GM18520 (cell line): ENCODE results near the gene NSUN7.

Source experiments
- ATAC-seq: cut with Tn5 transposase; IDR thresholded peaks from one replicate; pipeline ENCODE4 v1.9.1; 2021; ENCODE audit not compliant: unreplicated experiment

NSUN7 gene

GRCh38 chr4:40843696-40844095, 93.9 kb downstream of the NSUN7 start:
- ATAC-seq = no peak

- ATAC-seq = no peak
These were observed 94.5 kb downstream of the NSUN7 start for GRCh38 chr4:40844261-40844660.

DNA sequence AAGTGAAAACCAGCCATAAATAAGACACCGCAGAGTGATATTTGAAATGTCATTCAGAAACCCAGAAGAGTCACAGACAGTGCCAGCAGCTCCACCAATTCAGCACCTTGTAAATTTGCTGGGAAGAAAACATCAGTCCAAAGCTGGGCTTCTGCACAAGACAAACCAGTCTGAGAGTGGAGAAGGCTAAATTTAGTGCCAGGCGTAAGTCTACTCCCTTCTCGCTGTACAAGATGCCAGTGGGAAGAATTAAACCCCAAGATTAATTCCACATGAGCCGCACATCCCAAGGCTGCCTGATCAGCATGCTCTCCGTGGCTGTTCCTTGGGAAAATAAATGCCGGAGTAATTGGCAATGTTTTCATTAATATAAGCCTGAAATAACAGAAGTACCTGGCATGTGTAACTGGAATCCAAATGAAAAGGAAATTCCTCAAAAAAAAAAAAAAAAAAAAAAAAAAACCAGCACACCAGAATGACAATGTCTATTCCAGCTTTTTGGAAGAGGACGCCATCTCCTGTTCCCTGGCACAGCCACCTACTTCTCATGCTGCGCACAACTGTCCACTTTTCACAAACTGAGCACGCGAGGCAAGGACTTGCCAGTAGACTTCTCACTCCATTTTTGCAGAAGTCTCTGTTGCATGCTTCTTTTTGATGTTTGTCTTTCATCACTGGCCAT, 95.5 kb downstream of the NSUN7 start:
- ATAC-seq = no peak

DNA sequence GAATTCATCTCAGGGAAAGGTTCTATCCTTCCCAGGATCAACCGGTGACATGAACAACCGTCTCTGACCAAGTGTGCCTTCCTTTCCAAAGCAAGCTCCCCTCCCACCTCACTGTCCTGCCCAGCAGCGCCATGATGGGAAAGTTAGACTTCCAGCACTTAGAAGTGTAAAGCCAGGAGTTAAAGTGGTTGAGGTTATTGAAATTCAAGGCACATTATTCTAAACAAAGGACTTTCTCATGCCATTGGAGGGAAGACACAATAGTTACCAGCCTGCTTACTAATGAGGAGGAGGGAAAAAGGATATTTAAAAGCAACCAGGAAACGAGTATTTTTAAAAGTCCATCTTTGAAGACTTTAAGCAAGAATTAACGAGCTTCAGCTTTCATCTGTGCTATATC, 96.8 kb downstream of the NSUN7 start:
- ATAC-seq = no peak

DNA sequence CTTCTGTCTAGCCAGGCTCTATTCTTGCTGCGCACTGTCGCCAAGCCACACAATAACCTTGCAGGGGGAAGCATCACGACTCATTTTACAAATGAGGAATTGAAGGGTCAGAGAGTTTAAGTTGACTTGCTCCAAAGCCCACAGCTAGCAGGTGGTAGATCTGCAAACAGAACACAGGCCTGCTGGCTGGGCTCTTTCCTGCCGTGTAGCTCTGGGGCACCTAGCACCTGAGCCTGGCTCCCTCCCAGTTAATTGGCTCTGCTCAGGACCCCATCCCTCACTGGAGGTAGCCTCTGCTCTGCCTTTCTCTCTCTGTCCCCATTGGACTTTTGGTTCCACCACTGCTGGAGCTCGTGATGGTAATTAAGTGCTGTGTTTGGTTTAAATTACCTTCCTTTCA, 98.5 kb downstream of the NSUN7 start:
- no peak for ATAC-seq

DNA sequence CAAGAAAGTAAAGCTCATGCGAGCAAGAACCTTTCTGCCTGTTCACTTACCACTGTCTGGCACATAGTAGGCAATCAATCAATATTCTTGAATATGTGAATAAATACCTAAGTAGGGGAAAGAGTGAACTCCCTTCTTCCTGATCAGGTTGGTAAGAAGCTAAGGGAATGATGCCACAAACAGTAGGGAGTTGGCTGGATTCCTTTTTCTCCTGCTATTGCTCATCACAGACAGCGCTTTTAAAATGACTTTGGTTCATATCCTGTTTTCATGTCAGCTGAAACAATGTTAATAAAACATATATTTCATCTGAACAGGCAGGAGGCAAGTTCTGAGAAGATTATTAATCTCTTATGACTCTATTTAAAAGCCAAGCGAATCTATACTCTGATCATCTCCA, 99.2 kb downstream of the NSUN7 start:
- no peak for ATAC-seq

GRCh38 chr4:40850496-40850895, 100.7 kb downstream of the NSUN7 start:
- ATAC-seq = no peak

DNA sequence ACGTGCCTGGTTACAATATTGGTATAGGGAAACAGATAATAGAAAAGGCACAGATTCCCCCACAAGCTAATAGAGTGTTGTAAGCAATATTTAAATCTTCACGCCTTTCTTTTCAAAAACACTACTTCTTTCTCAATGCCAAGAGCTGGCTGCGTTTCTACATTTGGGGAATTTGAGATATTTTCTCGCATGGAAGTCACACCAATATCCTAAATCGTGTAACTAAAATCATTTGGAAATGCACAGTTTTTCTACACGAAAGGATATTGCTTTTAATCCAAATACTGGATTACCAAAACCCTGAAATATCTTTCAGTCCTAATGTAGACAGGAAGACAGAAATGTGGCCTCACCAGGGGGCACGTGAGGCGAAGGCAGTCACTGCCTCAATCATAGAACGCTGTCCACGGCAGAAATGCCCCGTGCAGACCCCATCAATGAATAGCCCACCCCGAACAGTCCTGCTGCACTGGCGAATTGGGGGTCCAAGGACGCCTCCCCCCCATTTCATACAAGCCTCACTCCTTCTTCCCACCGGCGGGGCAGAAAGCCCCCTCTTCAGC, 106.6 kb downstream of the NSUN7 start:
- no peak for ATAC-seq

- peak; percentile 67 for ATAC-seq
These were observed 107.1 kb downstream of the NSUN7 start for GRCh38 chr4:40856840-40857362.

DNA sequence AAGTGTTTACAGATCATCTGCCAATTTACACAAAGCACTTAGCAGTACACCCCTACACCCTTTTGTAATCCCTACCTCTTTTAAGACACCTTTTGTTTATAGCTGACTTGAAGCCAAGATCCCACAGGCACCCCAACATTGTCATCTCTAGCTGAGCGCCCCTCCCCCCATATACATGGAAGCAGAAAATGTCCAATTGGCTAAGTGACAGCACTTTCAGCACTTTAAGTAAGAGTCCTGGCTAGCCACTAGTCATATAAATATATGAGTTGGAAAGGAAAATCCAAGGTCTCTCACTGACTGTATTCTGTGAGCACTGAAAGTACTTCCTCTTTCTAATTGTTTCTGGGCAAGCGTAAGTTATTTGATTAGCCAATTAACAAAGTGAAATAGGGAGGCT, 108.2 kb downstream of the NSUN7 start:
- no peak for ATAC-seq

DNA sequence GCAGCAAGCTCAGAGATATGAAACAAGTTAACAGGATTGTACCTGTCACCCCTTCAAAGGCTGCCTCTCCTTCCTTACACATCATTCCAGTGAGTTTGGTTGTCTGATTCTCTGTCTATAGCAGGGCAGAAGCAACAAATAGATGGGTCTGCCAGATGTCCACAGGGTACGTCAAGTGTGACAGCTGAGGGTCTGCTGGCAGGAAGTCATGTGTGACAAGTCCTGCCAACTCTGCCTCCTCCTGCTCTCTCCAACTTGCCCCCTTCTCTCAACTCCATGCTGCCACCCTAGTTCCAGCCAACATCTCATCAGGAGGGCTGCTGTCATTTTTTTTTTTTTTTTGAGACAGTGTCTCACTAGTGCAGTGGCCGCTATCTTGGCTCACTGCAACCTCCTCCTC, 109.2 kb downstream of the NSUN7 start:
- no peak for ATAC-seq
